Measurements from ENCODE around the gene S100B.

S100B gene

DNA sequence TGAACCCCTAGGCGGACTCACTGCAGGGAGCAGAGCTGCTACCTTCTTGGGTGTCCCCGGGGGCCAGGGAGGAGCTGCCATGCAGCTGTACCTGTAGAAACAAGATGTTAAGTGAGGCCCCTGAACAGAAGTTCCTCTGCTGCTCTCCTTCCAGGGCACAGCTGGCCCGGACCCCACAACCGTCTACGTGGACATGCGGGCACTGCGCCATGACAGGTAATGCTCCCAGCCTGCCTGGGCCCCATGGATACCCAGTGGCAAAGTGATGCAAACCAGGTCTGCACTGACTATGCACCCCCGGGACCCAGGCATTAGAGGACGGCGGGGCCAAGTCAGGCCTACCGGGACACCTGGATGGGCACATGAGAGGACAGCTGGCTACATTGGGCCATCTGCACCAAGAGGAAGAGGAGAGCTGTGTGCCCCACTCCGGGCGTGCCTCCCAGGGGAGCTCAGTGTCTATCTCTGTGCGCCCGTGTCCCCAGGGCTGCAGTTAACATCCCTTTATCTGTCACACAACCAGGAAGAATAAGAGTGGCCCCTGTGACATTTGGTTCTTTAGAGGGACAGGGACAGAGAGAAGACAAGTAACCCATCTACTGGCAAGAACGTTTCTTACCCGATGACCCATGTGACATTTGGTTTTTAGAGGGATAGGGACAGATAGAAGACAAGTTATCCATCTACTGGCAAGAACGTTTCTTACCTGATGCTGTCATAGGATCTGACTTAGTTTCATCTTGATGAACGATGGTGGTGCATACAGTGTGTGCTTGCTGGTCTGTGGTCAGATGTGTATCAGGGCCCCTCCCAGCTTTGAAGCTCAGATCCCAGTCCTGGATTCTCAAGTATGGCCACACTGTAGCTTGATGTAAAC lies 44.1 kb downstream of the S100B start:
- no peak overlapping the region for H3K4me3 ChIP-seq (ENCODE audit: low read length)
- TF ChIP-seq CTCF (conservative IDR thresholded peaks at IDR 0.05; ENCODE audit: low read length): no peak
- DNase-seq (ENCODE audit: low read depth): no peak

- TF ChIP-seq CTCF (conservative IDR thresholded peaks at IDR 0.05; ENCODE audit: low read length): no peak
- no peak overlapping the region for H3K4me3 ChIP-seq (ENCODE audit: low read length)
- no peak for DNase-seq (ENCODE audit: low read depth)
Measured at GRCh38 chr21:46559291-46559983, 45.4 kb downstream of the S100B start.

DNA sequence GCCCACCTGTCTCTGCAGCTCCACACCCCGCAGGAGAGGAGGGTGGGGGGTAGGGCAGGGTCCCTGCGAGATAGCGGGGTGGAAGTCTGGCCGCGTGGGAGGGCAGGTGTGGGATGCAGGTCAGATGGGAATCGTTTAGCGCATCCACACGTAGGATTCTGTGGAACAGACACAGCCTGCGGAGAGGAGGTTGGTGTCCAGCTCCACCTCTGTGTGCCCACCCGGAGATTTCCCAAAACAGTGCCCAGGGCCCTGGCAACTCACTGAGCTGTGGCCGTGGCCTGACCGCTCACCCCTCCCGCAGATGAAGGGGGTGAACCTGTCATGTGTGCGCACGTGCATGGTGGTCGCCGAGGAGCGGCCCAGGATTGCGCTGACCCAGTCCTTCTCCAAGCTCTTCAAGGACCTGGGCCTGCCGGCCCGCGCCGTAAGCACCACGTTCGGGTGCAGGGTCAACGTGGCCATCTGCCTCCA lies 46.9 kb downstream of the S100B start:
- no peak for TF ChIP-seq CTCF (conservative IDR thresholded peaks at IDR 0.05; ENCODE audit: low read length)
- no peak for DNase-seq (ENCODE audit: low read depth)
- H3K4me3 ChIP-seq (ENCODE audit: low read length): no peak overlapping the region

DNA sequence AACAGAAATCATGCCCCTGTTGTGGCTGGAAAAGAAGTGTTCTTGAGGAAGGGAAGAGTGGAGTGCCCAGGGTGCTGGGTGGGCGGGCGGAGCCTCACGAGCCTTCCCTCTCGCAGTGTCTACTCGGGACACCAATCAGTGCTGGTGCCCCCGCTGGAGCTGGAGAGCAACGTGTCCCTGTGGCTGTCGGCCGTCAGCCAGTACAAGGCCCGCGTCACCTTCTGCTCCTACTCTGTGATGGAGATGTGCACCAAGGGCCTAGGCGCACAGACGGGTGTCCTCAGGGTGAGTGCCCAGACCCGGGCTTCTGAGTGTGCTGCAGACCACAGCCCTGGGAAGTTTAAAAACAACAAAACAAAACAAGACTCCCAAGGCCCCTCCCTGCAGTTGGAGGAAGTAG lies 47.4 kb downstream of the S100B start:
- DNase-seq (ENCODE audit: low read depth): no peak
- TF ChIP-seq CTCF (conservative IDR thresholded peaks at IDR 0.05; ENCODE audit: low read length): no peak

GRCh38 chr21:46556802-46557201 lies 48.1 kb downstream of the S100B start:
- TF ChIP-seq CTCF (conservative IDR thresholded peaks at IDR 0.05; ENCODE audit: low read length): no peak
- no peak overlapping the region for H3K4me3 ChIP-seq (ENCODE audit: low read length)
- DNase-seq (ENCODE audit: low read depth): no peak

More for the DNA sequence above, 47.4 kb downstream of the S100B start:
- H3K4me3 ChIP-seq (ENCODE audit: low read length): no peak overlapping the region

GRCh38 chr21:46555678-46556077 lies 49.2 kb downstream of the S100B start:
- no peak for DNase-seq (ENCODE audit: low read depth)
- no peak overlapping the region for H3K4me3 ChIP-seq (ENCODE audit: low read length)
- TF ChIP-seq CTCF (conservative IDR thresholded peaks at IDR 0.05; ENCODE audit: low read length): no peak

All from AG10803 (cell line).